Keratinocyte (primary cell): ENCODE results near the gene HOXD8.
A peak's percentile ranks its signal among the peaks of the same experiment; 100 is the strongest.

Source experiments
- CTCF ChIP-seq, 3 experiments: IDR thresholded peaks in 1 of 3; conservative IDR thresholded peaks in 1 of 3; optimal IDR thresholded peaks in 1 of 3; 2 replicates in 2 of 3; 3 replicates in 1 of 3; pipeline versions ENCODE3 to v1.5.1; 2011; ENCODE audit warnings: low read length in 3 of 3, mild to moderate bottlenecking in 3 of 3, moderate library complexity in 2 of 3, control low read depth in 1 of 3, inconsistent platforms in 1 of 3; ENCODE audit not compliant: insufficient read depth in 2 of 3; ENCODE audit errors: extremely low read depth in 1 of 3
- EZH2 ChIP-seq: IDR thresholded peaks from one replicate; pipeline ENCODE4 v1.6.1; 2012; ENCODE audit warnings: inconsistent platforms, mild to moderate bottlenecking, low read length, moderate library complexity

GRCh38 chr2:176151442-176152287 is 22.2 kb downstream of the HOXD8 start, which contains the start of gene HOXD4:
- TF ChIP-seq EZH2 (peak; percentile 66), CTCF (optimal IDR thresholded peaks at IDR 0.05 in 1 of 3, IDR thresholded peaks at IDR 0.05 in 1 of 3, conservative IDR thresholded peaks at IDR 0.05 in 1 of 3; ENCODE audit: extremely low read depth in 1 of 3, insufficient read depth in 2 of 3, low read length in 3 of 3) (no peak)
